GM23338 (cell line): ENCODE measurements around the gene MSL1. TPM values are rescaled to one million over a fixed set of nuclear protein-coding genes. Genes with fewer than 3 reads are reported as not detected.

Experiments used
- ATAC-seq: fragments of 200-7000 bp; cut with Tn5 transposase; 3 replicates; pipeline ENCODE4 v1.9.1; 2020
- DNase-seq: peaks from one replicate; pipeline ENCODE4 v3.0.0-alpha.2; 2015; ENCODE audit warnings: low spot score
- H2AFZ ChIP-seq: fragments of 200-600 bp; sonication (generic); 2 replicates; pipeline ENCODE4 v1.8.0; 2016; ENCODE audit warnings: antibody characterized with exemption, mild to moderate bottlenecking, moderate library complexity
- H3F3A ChIP-seq: fragments of 200-600 bp; sonication (generic); replicated peaks from 2 replicates; pipeline ENCODE4 v1.8.0; 2017; ENCODE audit warnings: antibody characterized with exemption, mixed run types, low read depth
- H3K27ac ChIP-seq: fragments of 200-600 bp; sonication (generic); 2 replicates; pipeline ENCODE4 v1.6.1; 2016; ENCODE audit warnings: low read depth
- H3K27me3 ChIP-seq: fragments of 200-600 bp; sonication (generic); 2 replicates; pipeline ENCODE4 v1.8.0; 2016; ENCODE audit warnings: mild to moderate bottlenecking, mixed run types, moderate library complexity; ENCODE audit not compliant: insufficient read depth
- H3K36me3 ChIP-seq: fragments of 200-600 bp; sonication (generic); 2 replicates; pipeline ENCODE4 v1.8.0; 2016; ENCODE audit warnings: mild to moderate bottlenecking; ENCODE audit not compliant: insufficient read depth
- H3K4me1 ChIP-seq: fragments of 200-600 bp; sonication (generic); 2 replicates; pipeline ENCODE4 v1.8.0; 2016; ENCODE audit warnings: mild to moderate bottlenecking, moderate library complexity; ENCODE audit not compliant: insufficient read depth
- H3K4me2 ChIP-seq: fragments of 200-600 bp; sonication (generic); 2 replicates; pipeline ENCODE4 v1.7.1; 2017; ENCODE audit warnings: mixed run types
- H3K4me3 ChIP-seq: fragments of 200-600 bp; sonication (generic); 2 replicates; pipeline ENCODE4 v1.6.1; 2016; ENCODE audit warnings: mixed run types
- H3K79me2 ChIP-seq: fragments of 200-600 bp; sonication (generic); replicated peaks from 2 replicates; pipeline ENCODE4 v1.8.0; 2017; ENCODE audit warnings: mild to moderate bottlenecking; ENCODE audit not compliant: insufficient read depth
- H3K9me2 ChIP-seq: fragments of 200-600 bp; sonication (generic); 2 replicates; pipeline ENCODE4 v1.8.0; 2017; ENCODE audit not compliant: insufficient read depth
- H4K20me1 ChIP-seq: fragments of 200-600 bp; sonication (generic); replicated peaks from 2 replicates; pipeline ENCODE4 v1.8.0; 2017; ENCODE audit warnings: mild to moderate bottlenecking; ENCODE audit not compliant: insufficient read depth
- H3K27ac Mint-ChIP-seq: 2 replicates; pipeline ENCODE4 v1.8.0; 2020; ENCODE audit warnings: inconsistent platforms, mild to moderate bottlenecking, moderate library complexity, mixed read lengths
- H3K27me3 Mint-ChIP-seq: 3 replicates; pipeline ENCODE4 v1.8.0; 2022; ENCODE audit warnings: low read depth, mild to moderate bottlenecking, moderate library complexity, mixed read lengths, inconsistent platforms; ENCODE audit not compliant: insufficient read depth, poor library complexity
- H3K36me3 Mint-ChIP-seq: 3 replicates; pipeline ENCODE4 v1.8.0; 2021; ENCODE audit warnings: low read depth, mild to moderate bottlenecking, inconsistent platforms, moderate library complexity, mixed read lengths
- H3K4me1 Mint-ChIP-seq: 3 replicates; pipeline ENCODE4 v1.8.0; 2020; ENCODE audit warnings: mild to moderate bottlenecking, inconsistent platforms, mixed read lengths
- H3K4me3 Mint-ChIP-seq: 3 replicates; pipeline ENCODE4 v1.8.0; 2021; ENCODE audit warnings: moderate library complexity, mild to moderate bottlenecking, inconsistent platforms, mixed read lengths
- H3K9me3 Mint-ChIP-seq: 3 replicates; pipeline ENCODE4 v1.8.0; 2020; ENCODE audit warnings: moderate library complexity, mild to moderate bottlenecking, inconsistent platforms, mixed read lengths
- JUNB ChIP-seq: IDR thresholded peaks from one replicate; pipeline ENCODE4 v1.6.1; 2016; ENCODE audit warnings: antibody characterized with exemption; ENCODE audit not compliant: unreplicated experiment
- NANOG ChIP-seq: IDR thresholded peaks from 2 replicates; pipeline ENCODE4 v1.6.1; 2016; ENCODE audit warnings: antibody characterized with exemption, borderline replicate concordance
- POLR2AphosphoS5 ChIP-seq: IDR thresholded peaks from 2 replicates; pipeline ENCODE4 v1.6.1; 2016; ENCODE audit warnings: antibody characterized with exemption, low read depth
- REST ChIP-seq: IDR thresholded peaks from one replicate; pipeline ENCODE4 v1.6.1; 2018; ENCODE audit warnings: antibody characterized with exemption; ENCODE audit not compliant: unreplicated experiment
- ZNF114 ChIP-seq: fragments of 250-450 bp; sonication (Bioruptor Pico); IDR thresholded peaks from 2 replicates; pipeline ENCODE4 v1.5.0; 2020; ENCODE audit warnings: mild to moderate bottlenecking, moderate library complexity
- ZNF331 ChIP-seq: fragments of 250-450 bp; sonication (Bioruptor Pico); IDR thresholded peaks from 2 replicates; pipeline ENCODE4 v1.5.0; 2020; ENCODE audit warnings: low read depth, mild to moderate bottlenecking, moderate library complexity
- ZNF462 ChIP-seq: fragments of 250-450 bp; sonication (Bioruptor Pico); IDR thresholded peaks from 2 replicates; pipeline ENCODE4 v1.5.0; 2020; ENCODE audit warnings: mild to moderate bottlenecking, moderate library complexity
- polyA plus RNA-seq: library from polyadenylated mRNA; unstranded; fragments of >200 nt; fragmentation: Nextera tagmentation; extraction: Ambion mirVana; gene quantifications from 2 replicates; pipeline ENCODE4 v1.2.1, GENCODE V29; 2016
- total RNA-seq: library from RNA; depleted of rRNA; stranded (reverse); fragments of >200 nt; shearing (Covaris generic); gene quantifications from 2 replicates; pipeline ENCODE4 v1.2.3, GENCODE V29; 2014

The MSL1 gene
- total and polyA plus RNA-seq, 2 experiments from 2014 or later: 16.2 to 56.5 TPM

- Mint-ChIP-seq H3K27ac (no peak overlapping the region), H3K4me3 (no peak overlapping the region), H3K36me3 (peaks cover 60% of the 10 kb centered on the region), H3K9me3 (no peaks in the 10 kb centered on the region; the same call in 2 of the 3 replicates), H3K27me3 (peaks cover 12% of the 10 kb centered on the region), H3K4me1 (peaks cover 20% of the 10 kb centered on the region)
- H3K9me2 ChIP-seq: no peaks in the 10 kb centered on the region
- H3K27me3 ChIP-seq: no peaks in the 10 kb centered on the region
- H3K79me2 ChIP-seq: no peaks in the 10 kb centered on the region
- DNase-seq: no peak
- H3F3A ChIP-seq: peaks cover 20% of the 10 kb centered on the region; the same call in 1 of the 2 replicates
- no peaks in the 10 kb centered on the region; the same call in 1 of the 2 replicates for H3K4me1 ChIP-seq
- peaks cover 32% of the 10 kb centered on the region for H3K36me3 ChIP-seq
- no peak for TF ChIP-seq NANOG
- TF ChIP-seq ZNF114 (CRISPR knock-in tag): no peak
- TF ChIP-seq JUNB: no peak
- no peak for TF ChIP-seq ZNF462
- TF ChIP-seq REST: no peak
- no peak for TF ChIP-seq POLR2AphosphoS5
- TF ChIP-seq ZNF331 (CRISPR knock-in tag): no peak
- H3K27ac ChIP-seq: no peak overlapping the region
- H3K4me3 ChIP-seq: no peak overlapping the region
- H4K20me1 ChIP-seq: peaks cover 8% of the 10 kb centered on the region; the same call in 1 of the 2 replicates
- H2AFZ ChIP-seq: no peak overlapping the region
- no peak overlapping the region for H3K4me2 ChIP-seq
- ATAC-seq: no peak
Measured at GRCh38 chr17:40173778-40174135, 52.0 kb downstream of the MSL1 start.
